ENCODE measurements around the gene GHR. TPM values are rescaled to one million over a fixed set of nuclear protein-coding genes. Genes with fewer than 3 reads are reported as not detected.

The GHR gene
- total RNA-seq, 2 experiments from 2014 or later, result not detected

GRCh38 chr5:42621242-42621641 lies 198.0 kb downstream of the GHR start:
- no peaks in the 10 kb centered on the region for H3K9me3 ChIP-seq (ENCODE audit: low read length)
- peak overlapping the region; percentile 52 for H3K4me2 ChIP-seq (ENCODE audit: low read length)
- H3K79me2 ChIP-seq (ENCODE audit: insufficient read depth, low read depth, low read length), result no peaks in the 10 kb centered on the region
- no peaks in the 10 kb centered on the region for H4K20me1 ChIP-seq (ENCODE audit: insufficient read depth, low read length)
- peak overlapping the region; percentile 66 for H3K27ac ChIP-seq (ENCODE audit: low read depth, low read length, poor library complexity, severe bottlenecking)
- H3K36me3 ChIP-seq (ENCODE audit: insufficient read depth, low read length), result no peaks in the 10 kb centered on the region
- DNase-seq (ENCODE audit: low spot score), result peak; percentile 62
- H3K4me3 ChIP-seq (ENCODE audit: low read depth, low read length, poor library complexity, severe bottlenecking), result no peak overlapping the region
- no TSS peak for BruUV-seq (replicated peaks)
- intact Hi-C loops (cut with micrococcal nuclease; ENCODE audit: unreplicated experiment), result no loop called here
- CTCF ChIA-PET (ENCODE audit: unreplicated experiment), result interaction anchor here (0.9 kb wide), 1 partner anchor 9 kb away, joined by 3 read pairs; no protein-coding TSS in a partner anchor
- no peak for TF ChIP-seq EZH2phosphoT487 (IDR thresholded peaks at IDR 0.05; ENCODE audit: borderline replicate concordance, low read depth, low read length)
- no peak for TF ChIP-seq CTCF (conservative IDR thresholded peaks at IDR 0.05; ENCODE audit: low read length)
- POLR2A ChIA-PET, result interaction anchor here (0.6 to 1.5 kb wide), 5 partner anchors 8 to 55 kb away, joined by 3 to 4 read pairs (median 3); no protein-coding TSS in a partner anchor
- H3K9me2 ChIP-seq (ENCODE audit: insufficient read depth, low read length), result no peaks in the 10 kb centered on the region
- peaks cover 24% of the 10 kb centered on the region for H3K4me1 ChIP-seq (ENCODE audit: insufficient read depth, low read length, poor library complexity, severe bottlenecking)
- peak overlapping the region; percentile 79 for H2AFZ ChIP-seq (ENCODE audit: low read length)

GRCh38 chr5:42621662-42622061 lies 198.4 kb downstream of the GHR start:
- H3K36me3 ChIP-seq (ENCODE audit: insufficient read depth, low read length), result no peaks in the 10 kb centered on the region
- peak; percentile 12 for DNase-seq (ENCODE audit: low spot score)
- H3K9me3 ChIP-seq (ENCODE audit: low read length), result no peaks in the 10 kb centered on the region
- no peak overlapping the region for H3K4me3 ChIP-seq (ENCODE audit: low read depth, low read length, poor library complexity, severe bottlenecking)
- peaks cover 24% of the 10 kb centered on the region for H3K4me1 ChIP-seq (ENCODE audit: insufficient read depth, low read length, poor library complexity, severe bottlenecking)
- peak overlapping the region; percentile 66 for H3K27ac ChIP-seq (ENCODE audit: low read depth, low read length, poor library complexity, severe bottlenecking)
- CTCF ChIA-PET (ENCODE audit: unreplicated experiment), result interaction anchor here (0.9 kb wide), 1 partner anchor 10 kb away, joined by 3 read pairs; no protein-coding TSS in a partner anchor
- H3K9me2 ChIP-seq (ENCODE audit: insufficient read depth, low read length), result no peaks in the 10 kb centered on the region
- intact Hi-C loops (cut with micrococcal nuclease; ENCODE audit: unreplicated experiment), result no loop called here
- TF ChIP-seq CTCF (conservative IDR thresholded peaks at IDR 0.05; ENCODE audit: low read length) (no peak), EZH2phosphoT487 (IDR thresholded peaks at IDR 0.05; ENCODE audit: borderline replicate concordance, low read depth, low read length) (no peak)
- H3K4me2 ChIP-seq (ENCODE audit: low read length), result peak overlapping the region; percentile 52
- H2AFZ ChIP-seq (ENCODE audit: low read length), result peak overlapping the region; percentile 79
- H3K79me2 ChIP-seq (ENCODE audit: insufficient read depth, low read depth, low read length), result no peaks in the 10 kb centered on the region
- H4K20me1 ChIP-seq (ENCODE audit: insufficient read depth, low read length), result no peaks in the 10 kb centered on the region
- POLR2A ChIA-PET, result interaction anchor here (0.6 to 1.5 kb wide), 5 partner anchors 8 to 55 kb away, joined by 3 to 4 read pairs (median 3); no protein-coding TSS in a partner anchor
- BruUV-seq (replicated peaks), result no TSS peak

- Histone ChIP-seq H4K20me1 (ENCODE audit: insufficient read depth, low read length) (no peaks in the 10 kb centered on the region), H3K4me2 (ENCODE audit: low read length) (no peak overlapping the region), H3K9me3 (ENCODE audit: low read length) (no peaks in the 10 kb centered on the region), H2AFZ (ENCODE audit: low read length) (no peak overlapping the region), H3K4me3 (ENCODE audit: low read depth, low read length, poor library complexity, severe bottlenecking) (no peak overlapping the region), H3K79me2 (ENCODE audit: insufficient read depth, low read depth, low read length) (no peaks in the 10 kb centered on the region), H3K27ac (ENCODE audit: low read depth, low read length, poor library complexity, severe bottlenecking) (no peak overlapping the region), H3K9me2 (ENCODE audit: insufficient read depth, low read length) (no peaks in the 10 kb centered on the region), H3K36me3 (ENCODE audit: insufficient read depth, low read length) (no peaks in the 10 kb centered on the region), H3K4me1 (ENCODE audit: insufficient read depth, low read length, poor library complexity, severe bottlenecking) (peaks cover 24% of the 10 kb centered on the region)
- intact Hi-C loops (cut with micrococcal nuclease; ENCODE audit: unreplicated experiment), result no loop called here
- TF ChIP-seq CTCF (conservative IDR thresholded peaks at IDR 0.05; ENCODE audit: low read length) (no peak), EZH2phosphoT487 (IDR thresholded peaks at IDR 0.05; ENCODE audit: borderline replicate concordance, low read depth, low read length) (no peak)
- ChIA-PET CTCF (ENCODE audit: unreplicated experiment) (no interaction called here), POLR2A (interaction anchor here (0.7 kb wide), 1 partner anchor 245 kb away, joined by 3 read pairs; no protein-coding TSS in a partner anchor)
- DNase-seq (ENCODE audit: low spot score), result no peak
- no TSS peak for BruUV-seq (replicated peaks)
These were observed 201.7 kb downstream of the GHR start for GRCh38 chr5:42624912-42625311.
